Measurements from ENCODE around the gene S100PBP. TPM values are rescaled to one million over a fixed set of nuclear protein-coding genes. Genes with fewer than 3 reads are reported as not detected.
A peak's percentile ranks its signal among the peaks of the same experiment; 100 is the strongest.

The S100PBP gene
- total and polyA plus RNA-seq, 9 of the 15 experiments (the other 6 are each of a cell fraction or from before 2014, with no cell fraction given) = 22.9 to 60.2 (median 32.9) TPM

- no peak overlapping the region for H3K9ac ChIP-seq (ENCODE audit: insufficient read depth in 1 of 2, low read depth in 2 of 2, low read length in 2 of 2)
- no peak overlapping the region for H3K27ac ChIP-seq (ENCODE audit: extremely low read depth, low read depth, low read length)
- H4K20me1 ChIP-seq (replicated peaks; ENCODE audit: control insufficient read depth, insufficient read depth, low read length) = peaks cover 23% of the 10 kb centered on the region
- no peak for FAIRE-seq
- WGBS (ENCODE audit: insufficient coverage, low coverage, missing lambda C conversion rate) = 8% methylated on average over 7 of the region's 7 CpGs
- no peak overlapping the region for H3K4me3 ChIP-seq
- CTCF ChIA-PET (ENCODE audit: low intra/inter-chr PET ratio) = no interaction called here
- H3K4me1 ChIP-seq (replicated peaks in 1 of 2; ENCODE audit: control insufficient read depth in 2 of 2, insufficient read depth in 2 of 2, low read length in 2 of 2) = peaks cover 6 to 15% of the 10 kb centered on the region in 2 experiments; a peak in 4 of 5 replicates
- no TSS peak for BruUV-seq (replicated peaks)
- H2AFZ ChIP-seq (ENCODE audit: low read depth, low read length) = no peak overlapping the region
- no peak for DNase-seq (ENCODE audit: extremely low read depth in 1 of 4, low spot score in 3 of 4)
- H3K79me2 ChIP-seq (ENCODE audit: control insufficient read depth, insufficient read depth, low read length) = no peaks in the 10 kb centered on the region
- peaks cover 9 to 74% of the 10 kb centered on the region in 2 experiments for H3K27me3 ChIP-seq (ENCODE audit: control insufficient read depth in 2 of 2, insufficient read depth in 2 of 2, low read length in 2 of 2)
- no peaks in the 10 kb centered on the region for H3K36me3 ChIP-seq (ENCODE audit: control insufficient read depth, insufficient read depth, low read length)
- no peaks in the 10 kb centered on the region for H3K9me3 ChIP-seq (replicated peaks; ENCODE audit: control insufficient read depth, insufficient read depth, low read depth, low read length)
- in situ Hi-C loops (cut with MboI) (loop anchor here (25.0 kb wide), 1 partner anchor 713 kb away; no protein-coding TSS in a partner anchor), intact Hi-C loops (cut with micrococcal nuclease) (no loop called here)
- POLR2A ChIA-PET = interaction anchor here (0.5 to 1.1 kb wide), 3 partner anchors 24 to 147 kb away, joined by 3 to 4 read pairs (median 4); no protein-coding TSS in a partner anchor
- TF ChIP-seq ID3 (CRISPR knock-in tag; IDR thresholded peaks at IDR 0.05) (no peak), ID3 (tag; IDR thresholded peaks at IDR 0.05) (no peak), ZBTB49 (CRISPR knock-in tag; IDR thresholded peaks at IDR 0.05; ENCODE audit: borderline replicate concordance) (0 out of 2 replicates have a peak, but pooled peaks have one; percentile 19)
- H3K4me2 ChIP-seq (ENCODE audit: insufficient read depth, low read length) = no peak overlapping the region
- H3K9me1 ChIP-seq (ENCODE audit: control insufficient read depth, insufficient read depth, low read length) = no peaks in the 10 kb centered on the region
- no peak for ATAC-seq
These were observed 82.3 kb downstream of the S100PBP start for GRCh38 chr1:32899586-32900296.

Measured in K562 (cell line).